ENCODE data around the gene CEBPZOS. TPM values are rescaled to one million over a fixed set of nuclear protein-coding genes. Genes with fewer than 3 reads are reported as not detected.

CEBPZOS gene
- total and polyA plus RNA-seq, 10 of the 15 experiments (the other 5 are each of a cell fraction or from before 2014, with no cell fraction given) = 22.9 to 50.8 (median 39.1) TPM

DNA sequence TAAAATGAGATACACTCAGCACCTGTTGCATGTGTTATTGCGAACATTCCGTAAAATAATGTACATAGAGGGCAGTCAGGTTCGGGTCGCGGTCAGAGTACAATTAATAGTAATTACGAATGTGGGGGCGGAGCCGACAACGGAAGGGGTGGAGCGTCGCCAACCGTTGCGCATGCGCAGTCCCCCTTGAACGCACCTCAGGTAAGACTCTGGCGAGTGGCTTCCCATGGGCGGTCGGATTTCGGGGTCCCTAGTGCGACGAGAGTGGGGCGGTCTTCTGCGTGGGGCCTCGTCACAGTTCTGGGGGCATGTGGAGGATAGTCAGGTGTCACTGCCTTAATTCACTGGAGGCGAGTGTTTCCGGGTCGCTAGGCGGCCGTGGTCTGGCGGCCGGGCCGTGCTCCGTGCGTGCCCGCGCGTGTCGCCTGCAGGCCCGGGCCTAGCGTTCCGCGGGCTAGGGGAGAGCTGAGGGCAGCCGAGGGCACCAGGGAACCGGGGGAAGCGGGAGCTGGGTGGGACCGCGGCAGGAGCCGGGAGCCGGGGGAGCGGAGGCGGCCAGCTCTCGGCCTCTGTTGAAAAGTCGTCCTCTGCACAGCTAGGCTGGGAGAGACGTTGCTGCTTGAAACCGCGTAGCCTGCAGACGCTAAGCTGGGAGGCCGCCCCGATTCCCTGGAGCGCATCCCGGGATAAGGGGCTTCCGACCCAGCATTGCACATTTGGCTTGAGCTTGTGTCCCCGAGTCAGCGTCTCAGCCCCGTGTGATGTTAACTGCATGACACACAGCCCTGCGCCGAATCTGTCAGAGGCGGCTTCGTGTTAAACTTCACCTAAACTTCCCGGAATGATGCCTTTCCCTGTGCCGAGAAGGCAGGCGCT lies at the start of gene CEBPZOS (continued):
- TF ChIP-seq, protein P1, sequence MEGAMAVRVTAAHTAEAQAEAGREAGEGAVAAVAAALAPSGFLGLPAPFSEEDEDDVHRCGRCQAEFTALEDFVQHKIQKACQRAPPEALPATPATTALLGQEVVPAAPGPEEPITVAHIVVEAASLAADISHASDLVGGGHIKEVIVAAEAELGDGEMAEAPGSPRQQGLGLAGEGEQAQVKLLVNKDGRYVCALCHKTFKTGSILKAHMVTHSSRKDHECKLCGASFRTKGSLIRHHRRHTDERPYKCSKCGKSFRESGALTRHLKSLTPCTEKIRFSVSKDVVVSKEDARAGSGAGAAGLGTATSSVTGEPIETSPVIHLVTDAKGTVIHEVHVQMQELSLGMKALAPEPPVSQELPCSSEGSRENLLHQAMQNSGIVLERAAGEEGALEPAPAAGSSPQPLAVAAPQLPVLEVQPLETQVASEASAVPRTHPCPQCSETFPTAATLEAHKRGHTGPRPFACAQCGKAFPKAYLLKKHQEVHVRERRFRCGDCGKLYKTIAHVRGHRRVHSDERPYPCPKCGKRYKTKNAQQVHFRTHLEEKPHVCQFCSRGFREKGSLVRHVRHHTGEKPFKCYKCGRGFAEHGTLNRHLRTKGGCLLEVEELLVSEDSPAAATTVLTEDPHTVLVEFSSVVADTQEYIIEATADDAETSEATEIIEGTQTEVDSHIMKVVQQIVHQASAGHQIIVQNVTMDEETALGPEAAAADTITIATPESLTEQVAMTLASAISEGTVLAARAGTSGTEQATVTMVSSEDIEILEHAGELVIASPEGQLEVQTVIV (IDR thresholded peaks at IDR 0.05; ENCODE audit: borderline replicate concordance, partially characterized antibody) = peak; percentile 18
- TF ChIP-seq IKZF2 (IDR thresholded peaks at IDR 0.05) = peak; percentile 29 to 30; a peak in 1 of 4 replicates
- TF ChIP-seq, protein P2, sequence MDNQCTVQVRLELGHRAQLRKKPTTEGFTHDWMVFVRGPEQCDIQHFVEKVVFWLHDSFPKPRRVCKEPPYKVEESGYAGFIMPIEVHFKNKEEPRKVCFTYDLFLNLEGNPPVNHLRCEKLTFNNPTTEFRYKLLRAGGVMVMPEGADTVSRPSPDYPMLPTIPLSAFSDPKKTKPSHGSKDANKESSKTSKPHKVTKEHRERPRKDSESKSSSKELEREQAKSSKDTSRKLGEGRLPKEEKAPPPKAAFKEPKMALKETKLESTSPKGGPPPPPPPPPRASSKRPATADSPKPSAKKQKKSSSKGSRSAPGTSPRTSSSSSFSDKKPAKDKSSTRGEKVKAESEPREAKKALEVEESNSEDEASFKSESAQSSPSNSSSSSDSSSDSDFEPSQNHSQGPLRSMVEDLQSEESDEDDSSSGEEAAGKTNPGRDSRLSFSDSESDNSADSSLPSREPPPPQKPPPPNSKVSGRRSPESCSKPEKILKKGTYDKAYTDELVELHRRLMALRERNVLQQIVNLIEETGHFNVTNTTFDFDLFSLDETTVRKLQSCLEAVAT (IDR thresholded peaks at IDR 0.05) = no peak
- peak in 1 of 2 experiments; percentile 67; a peak in 2 of 3 replicates for TF ChIP-seq EGR1 (IDR thresholded peaks at IDR 0.05; ENCODE audit: borderline replicate concordance in 1 of 2, low read depth in 2 of 2, low read length in 2 of 2)
- no peak for TF ChIP-seq ZNF24 (IDR thresholded peaks at IDR 0.05)
- TF ChIP-seq, protein P3, sequence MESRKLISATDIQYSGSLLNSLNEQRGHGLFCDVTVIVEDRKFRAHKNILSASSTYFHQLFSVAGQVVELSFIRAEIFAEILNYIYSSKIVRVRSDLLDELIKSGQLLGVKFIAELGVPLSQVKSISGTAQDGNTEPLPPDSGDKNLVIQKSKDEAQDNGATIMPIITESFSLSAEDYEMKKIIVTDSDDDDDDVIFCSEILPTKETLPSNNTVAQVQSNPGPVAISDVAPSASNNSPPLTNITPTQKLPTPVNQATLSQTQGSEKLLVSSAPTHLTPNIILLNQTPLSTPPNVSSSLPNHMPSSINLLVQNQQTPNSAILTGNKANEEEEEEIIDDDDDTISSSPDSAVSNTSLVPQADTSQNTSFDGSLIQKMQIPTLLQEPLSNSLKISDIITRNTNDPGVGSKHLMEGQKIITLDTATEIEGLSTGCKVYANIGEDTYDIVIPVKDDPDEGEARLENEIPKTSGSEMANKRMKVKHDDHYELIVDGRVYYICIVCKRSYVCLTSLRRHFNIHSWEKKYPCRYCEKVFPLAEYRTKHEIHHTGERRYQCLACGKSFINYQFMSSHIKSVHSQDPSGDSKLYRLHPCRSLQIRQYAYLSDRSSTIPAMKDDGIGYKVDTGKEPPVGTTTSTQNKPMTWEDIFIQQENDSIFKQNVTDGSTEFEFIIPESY (IDR thresholded peaks at IDR 0.05) = 0 out of 2 replicates have a peak, but pooled peaks have one; percentile 59
- TF ChIP-seq, protein P4, sequence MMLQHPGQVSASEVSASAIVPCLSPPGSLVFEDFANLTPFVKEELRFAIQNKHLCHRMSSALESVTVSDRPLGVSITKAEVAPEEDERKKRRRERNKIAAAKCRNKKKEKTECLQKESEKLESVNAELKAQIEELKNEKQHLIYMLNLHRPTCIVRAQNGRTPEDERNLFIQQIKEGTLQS (IDR thresholded peaks at IDR 0.05; ENCODE audit: borderline replicate concordance, extremely low read depth, low read depth, low read length) = no peak
